Neural crest cell (in vitro differentiated cells): ENCODE measurements around the gene PUM1. TPM values are rescaled to one million over a fixed set of nuclear protein-coding genes. Genes with fewer than 3 reads are reported as not detected.

Source experiments
- DNase-seq: peaks from one replicate; pipeline ENCODE4 v3.0.0; 2021; ENCODE audit warnings: low read depth, mixed read lengths, low spot score
- H3K27ac Mint-ChIP-seq: one replicate; pipeline ENCODE4 v1.8.0; 2021; ENCODE audit warnings: mild to moderate bottlenecking, mixed read lengths; ENCODE audit not compliant: unreplicated experiment
- H3K27me3 Mint-ChIP-seq: 2 replicates; pipeline ENCODE4 v1.8.0; 2021; ENCODE audit warnings: low read depth, mild to moderate bottlenecking, mixed read lengths
- H3K36me3 Mint-ChIP-seq: 2 replicates; pipeline ENCODE4 v1.8.0; 2021; ENCODE audit warnings: low read depth, mild to moderate bottlenecking, mixed read lengths
- H3K4me1 Mint-ChIP-seq: 2 replicates; pipeline ENCODE4 v1.8.0; 2021; ENCODE audit warnings: mixed read lengths
- H3K4me3 Mint-ChIP-seq: one replicate; pipeline ENCODE4 v1.8.0; 2021; ENCODE audit warnings: mild to moderate bottlenecking, mixed read lengths
- H3K9me3 Mint-ChIP-seq: 2 replicates; pipeline ENCODE4 v1.8.0; 2021; ENCODE audit warnings: mixed read lengths
- total RNA-seq: library from RNA; stranded (reverse); gene quantifications from 2 replicates; pipeline ENCODE4 v1.2.1, GENCODE V29; 2021
- TF ChIP-seq, protein P1 (sequence below): fragments of 200-600 bp; sonication (generic); conservative IDR thresholded peaks from 2 replicates; pipeline ENCODE4 v1.5.0; 2021; ENCODE audit warnings: antibody characterized with exemption, mild to moderate bottlenecking

Gene PUM1
- total RNA-seq, 1 donor from 2014 or later, result 164 TPM

DNA sequence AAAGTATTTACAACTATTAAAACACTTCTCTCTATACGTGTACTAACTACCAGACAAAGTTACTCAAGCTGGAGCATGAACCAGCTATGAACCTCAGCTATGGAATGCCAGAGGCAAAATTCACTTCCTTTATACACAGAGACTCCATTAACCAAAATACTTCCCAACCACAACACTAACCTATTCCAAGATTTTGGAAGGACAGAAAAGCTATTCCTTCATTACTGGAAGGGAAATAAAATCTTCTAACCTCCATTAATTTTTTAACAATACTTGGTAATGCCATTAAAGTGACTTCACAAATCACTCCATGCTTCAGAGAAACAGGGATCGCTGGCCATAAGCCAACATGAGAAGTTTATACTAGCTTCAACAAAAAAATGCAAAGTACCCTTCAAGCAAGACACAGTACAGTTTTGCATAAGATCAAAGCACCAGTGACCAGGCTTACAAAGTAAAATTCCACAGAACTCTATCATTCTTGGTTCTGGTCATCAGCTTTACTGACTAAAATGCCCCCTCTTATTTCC, 58.0 kb downstream of the PUM1 start:
- no peak for DNase-seq
- no peaks in the 10 kb centered on the region for H3K27me3 Mint-ChIP-seq
- H3K36me3 Mint-ChIP-seq, result peaks cover 4% of the 10 kb centered on the region
- no peak overlapping the region for H3K27ac Mint-ChIP-seq
- no peaks in the 10 kb centered on the region for H3K9me3 Mint-ChIP-seq
- no peak overlapping the region for H3K4me3 Mint-ChIP-seq
- peaks cover 43% of the 10 kb centered on the region for H3K4me1 Mint-ChIP-seq
- TF ChIP-seq, protein P1, sequence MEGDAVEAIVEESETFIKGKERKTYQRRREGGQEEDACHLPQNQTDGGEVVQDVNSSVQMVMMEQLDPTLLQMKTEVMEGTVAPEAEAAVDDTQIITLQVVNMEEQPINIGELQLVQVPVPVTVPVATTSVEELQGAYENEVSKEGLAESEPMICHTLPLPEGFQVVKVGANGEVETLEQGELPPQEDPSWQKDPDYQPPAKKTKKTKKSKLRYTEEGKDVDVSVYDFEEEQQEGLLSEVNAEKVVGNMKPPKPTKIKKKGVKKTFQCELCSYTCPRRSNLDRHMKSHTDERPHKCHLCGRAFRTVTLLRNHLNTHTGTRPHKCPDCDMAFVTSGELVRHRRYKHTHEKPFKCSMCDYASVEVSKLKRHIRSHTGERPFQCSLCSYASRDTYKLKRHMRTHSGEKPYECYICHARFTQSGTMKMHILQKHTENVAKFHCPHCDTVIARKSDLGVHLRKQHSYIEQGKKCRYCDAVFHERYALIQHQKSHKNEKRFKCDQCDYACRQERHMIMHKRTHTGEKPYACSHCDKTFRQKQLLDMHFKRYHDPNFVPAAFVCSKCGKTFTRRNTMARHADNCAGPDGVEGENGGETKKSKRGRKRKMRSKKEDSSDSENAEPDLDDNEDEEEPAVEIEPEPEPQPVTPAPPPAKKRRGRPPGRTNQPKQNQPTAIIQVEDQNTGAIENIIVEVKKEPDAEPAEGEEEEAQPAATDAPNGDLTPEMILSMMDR, result no peak

DNA sequence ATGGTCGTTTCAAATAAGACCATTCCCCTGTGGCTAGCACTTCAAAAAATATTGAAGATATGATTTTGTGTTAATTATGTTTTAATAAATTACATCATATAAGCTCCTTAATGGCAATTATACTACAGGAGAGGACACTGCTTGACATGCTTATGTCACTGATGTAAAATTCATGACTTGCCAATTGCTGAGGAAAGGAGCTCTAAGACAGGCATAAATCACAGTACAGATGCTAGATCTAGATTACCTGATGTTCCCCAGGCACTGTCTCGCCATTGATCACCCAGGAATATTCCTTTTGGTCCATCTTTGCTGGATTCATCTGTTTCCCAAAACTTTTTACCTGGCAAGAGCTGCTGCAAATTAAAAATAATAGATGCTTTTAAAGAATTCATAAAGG, 58.8 kb downstream of the PUM1 start:
- DNase-seq, result no peak
- H3K27me3 Mint-ChIP-seq, result no peaks in the 10 kb centered on the region
- TF ChIP-seq, protein P1, result no peak
- peaks cover 38% of the 10 kb centered on the region for H3K4me1 Mint-ChIP-seq
- no peak overlapping the region for H3K4me3 Mint-ChIP-seq
- peaks cover 4% of the 10 kb centered on the region for H3K36me3 Mint-ChIP-seq
- H3K27ac Mint-ChIP-seq, result no peak overlapping the region
- H3K9me3 Mint-ChIP-seq, result no peaks in the 10 kb centered on the region

DNA sequence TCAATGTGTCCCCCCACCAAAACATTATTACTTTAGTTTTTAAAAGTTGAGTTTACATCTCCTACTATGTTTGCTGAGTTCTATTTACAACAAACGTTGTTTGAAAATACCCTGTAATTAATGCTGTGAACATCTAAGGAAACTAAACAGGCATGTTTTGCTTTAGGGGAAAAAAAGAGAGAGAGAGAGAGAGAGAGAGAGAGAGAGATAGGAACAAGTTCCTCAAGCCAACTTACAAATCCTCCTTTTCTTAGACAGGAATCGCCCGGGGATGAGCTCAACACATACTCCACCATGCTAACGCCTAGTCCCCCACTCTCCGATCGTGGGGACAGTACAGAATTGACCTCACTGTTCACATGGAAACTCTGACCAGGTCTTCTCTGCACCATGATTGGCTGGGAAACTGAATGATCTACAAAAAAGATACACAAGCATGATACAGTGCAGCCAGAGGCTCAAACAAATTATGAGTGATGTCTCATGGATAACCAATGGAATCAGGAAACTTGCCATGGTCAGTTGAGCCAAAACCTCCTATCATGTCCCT, 59.8 kb downstream of the PUM1 start:
- peaks cover 4% of the 10 kb centered on the region for H3K36me3 Mint-ChIP-seq
- H3K4me3 Mint-ChIP-seq, result no peak overlapping the region
- DNase-seq, result no peak
- H3K27ac Mint-ChIP-seq, result no peak overlapping the region
- H3K27me3 Mint-ChIP-seq, result no peaks in the 10 kb centered on the region
- H3K4me1 Mint-ChIP-seq, result peaks cover 34% of the 10 kb centered on the region
- TF ChIP-seq, protein P1, result no peak
- H3K9me3 Mint-ChIP-seq, result no peaks in the 10 kb centered on the region

DNA sequence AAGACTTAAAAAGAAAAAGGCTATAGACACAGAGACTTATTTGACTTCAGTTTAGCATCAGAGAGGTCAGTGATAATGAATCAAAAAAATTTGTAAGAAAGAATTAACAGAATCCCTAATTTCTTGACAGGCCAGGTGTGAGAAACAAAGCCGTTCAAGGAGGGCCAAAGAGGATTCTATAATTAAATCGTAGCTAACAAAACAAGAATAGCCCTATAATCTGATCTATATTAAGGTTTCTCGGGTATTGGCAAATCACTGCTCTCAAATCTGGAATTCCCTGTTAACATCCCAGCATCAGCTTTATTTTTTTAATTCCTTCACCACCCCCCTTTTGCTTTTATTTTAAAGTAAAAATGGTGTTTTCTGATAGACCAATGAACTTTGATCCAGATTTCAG, 60.3 kb downstream of the PUM1 start:
- no peak for DNase-seq
- TF ChIP-seq, protein P1, result no peak
- H3K4me1 Mint-ChIP-seq, result peaks cover 29% of the 10 kb centered on the region
- H3K9me3 Mint-ChIP-seq, result no peaks in the 10 kb centered on the region
- H3K27ac Mint-ChIP-seq, result no peak overlapping the region
- no peak overlapping the region for H3K4me3 Mint-ChIP-seq
- H3K27me3 Mint-ChIP-seq, result no peaks in the 10 kb centered on the region
- H3K36me3 Mint-ChIP-seq, result peaks cover 5% of the 10 kb centered on the region

DNA sequence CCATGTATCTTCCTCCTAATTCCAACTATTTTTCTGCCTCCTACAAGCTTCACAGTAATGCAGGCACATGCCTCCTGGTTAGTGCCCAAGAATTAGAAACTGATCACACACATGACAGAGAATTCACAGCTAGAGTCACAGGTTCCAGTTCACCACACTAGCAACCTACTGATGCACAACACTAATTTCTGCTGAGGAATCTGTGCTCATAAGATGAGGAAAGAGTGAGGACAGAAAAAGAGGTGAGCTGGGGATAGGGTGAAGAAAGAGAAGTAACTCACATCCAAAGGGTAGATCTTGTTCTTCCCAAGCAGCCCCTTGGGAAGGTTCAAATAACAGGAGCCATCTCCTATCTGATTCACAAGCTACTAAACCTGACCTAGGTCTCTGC, 61.3 kb downstream of the PUM1 start:
- Mint-ChIP-seq H3K27me3 (no peaks in the 10 kb centered on the region), H3K9me3 (no peaks in the 10 kb centered on the region), H3K27ac (no peak overlapping the region), H3K4me3 (no peak overlapping the region), H3K4me1 (peaks cover 26% of the 10 kb centered on the region), H3K36me3 (peaks cover 6% of the 10 kb centered on the region)
- TF ChIP-seq, protein P1, result no peak
- no peak for DNase-seq
